HepG2 (cell line): Measurements from ENCODE around the gene FRMD6.

Experiments
- ELF4 ChIP-seq: sonication (generic); formaldehyde crosslinking; IDR thresholded peaks from 2 replicates; pipeline ENCODE4 v1.5.0; 2020; ENCODE audit warnings: missing genetic modification reagents, mild to moderate bottlenecking, moderate library complexity, borderline replicate concordance
- FOXA1 ChIP-seq, 2 experiments: fragments of 450-650 bp in 1 of 2; sonication (generic) in 1 of 2; formaldehyde crosslinking in 1 of 2; IDR thresholded peaks; 2 replicates each; pipeline versions ENCODE4 v1.4.0 to v1.6.1; 2016 to 2020; ENCODE audit warnings: missing genetic modification reagents in 1 of 2
- HNRNPK ChIP-seq: fragments of 200-400 bp; formaldehyde crosslinking; IDR thresholded peaks from 2 replicates; pipeline ENCODE4 v1.6.1; 2018; ENCODE audit warnings: low read length, low read depth, moderate library complexity, mild to moderate bottlenecking; ENCODE audit not compliant: poor library complexity, severe bottlenecking
- KDM1A ChIP-seq: IDR thresholded peaks from 2 replicates; pipeline ENCODE4 v1.6.1; 2016; ENCODE audit warnings: missing compliant biosample characterization
- MBNL3 ChIP-seq: fragments of 250-450 bp; sonication (Bioruptor Pico); conservative IDR thresholded peaks from 2 replicates; pipeline ENCODE4 v1.8.0; 2022; ENCODE audit warnings: mild to moderate bottlenecking, inconsistent platforms
- POLR2AphosphoS5 ChIP-seq: IDR thresholded peaks from 2 replicates; pipeline ENCODE4 v1.6.1; 2012; ENCODE audit warnings: low read depth, low read length
- SMAD3 ChIP-seq: sonication (generic); formaldehyde crosslinking; IDR thresholded peaks from 2 replicates; pipeline ENCODE4 v1.4.0; 2020; ENCODE audit warnings: missing genetic modification reagents
- SP140L ChIP-seq: sonication (generic); formaldehyde crosslinking; IDR thresholded peaks from 2 replicates; pipeline ENCODE4 v1.4.0; 2020; ENCODE audit warnings: missing genetic modification reagents, borderline replicate concordance
- STAG1 ChIP-seq: sonication (generic); formaldehyde crosslinking; IDR thresholded peaks from 2 replicates; pipeline ENCODE4 v1.4.0; 2020; ENCODE audit warnings: missing genetic modification reagents
- ZBTB42 ChIP-seq: sonication (generic); formaldehyde crosslinking; IDR thresholded peaks from 2 replicates; pipeline ENCODE4 v1.5.0; 2020; ENCODE audit warnings: mild to moderate bottlenecking, missing genetic modification reagents
- ZIK1 ChIP-seq: sonication (generic); formaldehyde crosslinking; IDR thresholded peaks from 2 replicates; pipeline ENCODE4 v1.5.0; 2020; ENCODE audit warnings: mild to moderate bottlenecking, low read depth, missing genetic modification reagents, borderline replicate concordance
- ZNF713 ChIP-seq: sonication (generic); formaldehyde crosslinking; IDR thresholded peaks from 2 replicates; pipeline ENCODE4 v1.4.0; 2020; ENCODE audit warnings: mild to moderate bottlenecking, missing genetic modification reagents
- TF ChIP-seq, protein P1 (sequence below): sonication (generic); formaldehyde crosslinking; IDR thresholded peaks from 2 replicates; pipeline ENCODE4 v1.5.0; 2020; ENCODE audit warnings: mild to moderate bottlenecking, missing genetic modification reagents, moderate library complexity
- TF ChIP-seq, protein P2 (sequence below): sonication (generic); formaldehyde crosslinking; conservative IDR thresholded peaks from 2 replicates; pipeline ENCODE4 v1.8.1; 2023; ENCODE audit warnings: missing genetic modification reagents

DNA sequence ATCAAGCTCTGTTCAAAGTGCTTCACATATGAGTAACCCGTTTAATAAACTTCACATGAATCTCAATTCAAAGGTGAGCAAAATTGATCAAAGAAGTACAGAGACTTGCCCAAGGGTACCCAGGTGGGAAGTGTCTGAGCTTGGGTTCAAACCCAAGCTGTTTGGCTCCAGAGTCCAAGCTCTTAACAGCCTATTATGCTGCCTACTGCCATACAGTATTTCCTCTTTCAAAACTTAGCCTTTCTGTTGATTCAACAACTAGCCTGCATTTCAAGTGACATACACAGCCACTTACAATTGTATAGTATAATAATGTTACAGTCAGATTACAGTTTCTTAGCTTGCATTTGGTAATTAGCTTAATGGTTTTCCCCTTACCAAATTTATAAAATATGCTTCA lies 29.7 kb downstream of the FRMD6 start:
- TF ChIP-seq KDM1A (CRISPR knock-in tag) (no peak), ZBTB42 (CRISPR knock-in tag) (no peak), ZIK1 (CRISPR knock-in tag) (no peak), SMAD3 (CRISPR knock-in tag) (no peak), ZNF713 (CRISPR knock-in tag) (no peak), POLR2AphosphoS5 (no peak), FOXA1 (IDR thresholded peaks at IDR 0.05) (no peak), FOXA1 (CRISPR knock-in tag; IDR thresholded peaks at IDR 0.05) (no peak), STAG1 (CRISPR knock-in tag) (no peak), SP140L (CRISPR knock-in tag) (no peak), ELF4 (no peak), MBNL3 (CRISPR knock-in tag) (no peak), HNRNPK (no peak)
- TF ChIP-seq, protein P1, sequence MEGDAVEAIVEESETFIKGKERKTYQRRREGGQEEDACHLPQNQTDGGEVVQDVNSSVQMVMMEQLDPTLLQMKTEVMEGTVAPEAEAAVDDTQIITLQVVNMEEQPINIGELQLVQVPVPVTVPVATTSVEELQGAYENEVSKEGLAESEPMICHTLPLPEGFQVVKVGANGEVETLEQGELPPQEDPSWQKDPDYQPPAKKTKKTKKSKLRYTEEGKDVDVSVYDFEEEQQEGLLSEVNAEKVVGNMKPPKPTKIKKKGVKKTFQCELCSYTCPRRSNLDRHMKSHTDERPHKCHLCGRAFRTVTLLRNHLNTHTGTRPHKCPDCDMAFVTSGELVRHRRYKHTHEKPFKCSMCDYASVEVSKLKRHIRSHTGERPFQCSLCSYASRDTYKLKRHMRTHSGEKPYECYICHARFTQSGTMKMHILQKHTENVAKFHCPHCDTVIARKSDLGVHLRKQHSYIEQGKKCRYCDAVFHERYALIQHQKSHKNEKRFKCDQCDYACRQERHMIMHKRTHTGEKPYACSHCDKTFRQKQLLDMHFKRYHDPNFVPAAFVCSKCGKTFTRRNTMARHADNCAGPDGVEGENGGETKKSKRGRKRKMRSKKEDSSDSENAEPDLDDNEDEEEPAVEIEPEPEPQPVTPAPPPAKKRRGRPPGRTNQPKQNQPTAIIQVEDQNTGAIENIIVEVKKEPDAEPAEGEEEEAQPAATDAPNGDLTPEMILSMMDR (CRISPR knock-in tag), result no peak
- TF ChIP-seq, protein P2, sequence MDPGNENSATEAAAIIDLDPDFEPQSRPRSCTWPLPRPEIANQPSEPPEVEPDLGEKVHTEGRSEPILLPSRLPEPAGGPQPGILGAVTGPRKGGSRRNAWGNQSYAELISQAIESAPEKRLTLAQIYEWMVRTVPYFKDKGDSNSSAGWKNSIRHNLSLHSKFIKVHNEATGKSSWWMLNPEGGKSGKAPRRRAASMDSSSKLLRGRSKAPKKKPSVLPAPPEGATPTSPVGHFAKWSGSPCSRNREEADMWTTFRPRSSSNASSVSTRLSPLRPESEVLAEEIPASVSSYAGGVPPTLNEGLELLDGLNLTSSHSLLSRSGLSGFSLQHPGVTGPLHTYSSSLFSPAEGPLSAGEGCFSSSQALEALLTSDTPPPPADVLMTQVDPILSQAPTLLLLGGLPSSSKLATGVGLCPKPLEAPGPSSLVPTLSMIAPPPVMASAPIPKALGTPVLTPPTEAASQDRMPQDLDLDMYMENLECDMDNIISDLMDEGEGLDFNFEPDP (CRISPR knock-in tag), result no peak
